Naive thymus-derived CD4-positive, alpha-beta T cell (primary cell): Measurements from ENCODE around the gene C14orf132. TPM values are rescaled to one million over a fixed set of nuclear protein-coding genes. Genes with fewer than 3 reads are reported as not detected.

ENCODE experiments used
- ATAC-seq: fragments of 150-1000 bp; cut with Tn5 transposase; 2 replicates; pipeline ENCODE4 v1.10.0; 2021; ENCODE audit warnings: mild to moderate bottlenecking, moderate library complexity
- CTCF ChIA-PET: fragments of 350-600 bp; sonication (Branson Sonifier 250); formaldehyde crosslinking; loops from one replicate; lab custom pipeline; 2021; ENCODE audit warnings: antibody characterized with exemption; lab: Charles Lee
- POLR2A ChIA-PET: fragments of 350-600 bp; sonication (Branson Sonifier 250); formaldehyde crosslinking; loops from one replicate; lab custom pipeline; 2021; ENCODE audit warnings: antibody characterized with exemption, inconsistent platforms; lab: Charles Lee
- DNase-seq, 9 donors: peaks; one replicate each; pipeline versions ENCODE4 v3.0.0 to v3.0.0-alpha.2; 2020 to 2022; ENCODE audit warnings: mixed read lengths in 1 of 9
- H3K27ac ChIP-seq: one replicate; pipeline ENCODE4 v1.7.0; 2013; ENCODE audit warnings: mild to moderate bottlenecking, low read depth, low read length, moderate library complexity
- H3K27me3 ChIP-seq, 2 donors: one replicate each; pipeline ENCODE4 v1.7.0; 2013; ENCODE audit warnings: low read length in 2 of 2, mild to moderate bottlenecking in 2 of 2, moderate library complexity in 2 of 2; ENCODE audit not compliant: control insufficient read depth in 2 of 2, insufficient read depth in 2 of 2
- H3K36me3 ChIP-seq, 3 experiments: 1 replicate in 2 of 3; 2 replicates in 1 of 3; pipeline ENCODE4 v1.7.0; 2013; ENCODE audit warnings: low read length in 3 of 3, mild to moderate bottlenecking in 3 of 3, moderate library complexity in 1 of 3; ENCODE audit not compliant: insufficient read depth in 3 of 3, control insufficient read depth in 2 of 3
- H3K4me1 ChIP-seq, 2 donors: one replicate each; pipeline ENCODE4 v1.7.0; 2013; ENCODE audit warnings: low read length in 2 of 2, mild to moderate bottlenecking in 2 of 2, moderate library complexity in 1 of 2; ENCODE audit not compliant: control insufficient read depth in 2 of 2, insufficient read depth in 2 of 2
- H3K4me3 ChIP-seq: 2 replicates; pipeline ENCODE4 v1.7.0; 2013; ENCODE audit warnings: mild to moderate bottlenecking, low read length
- H3K9me3 ChIP-seq, 3 experiments: 1 replicate in 2 of 3; 2 replicates in 1 of 3; pipeline ENCODE4 v1.7.0; 2013; ENCODE audit warnings: low read length in 3 of 3; ENCODE audit not compliant: control insufficient read depth in 2 of 3
- H3K27ac Mint-ChIP-seq, 9 donors: one replicate each; pipeline ENCODE4 v1.8.0; 2020 to 2022; ENCODE audit warnings: mixed read lengths in 9 of 9, mild to moderate bottlenecking in 8 of 9, moderate library complexity in 5 of 9, inconsistent platforms in 2 of 9
- H3K27me3 Mint-ChIP-seq, 5 donors: one replicate each; pipeline ENCODE4 v1.8.0; 2021 to 2022; ENCODE audit warnings: mixed read lengths in 5 of 5, mild to moderate bottlenecking in 1 of 5
- H3K36me3 Mint-ChIP-seq, 5 donors: one replicate each; pipeline ENCODE4 v1.8.0; 2020 to 2022; ENCODE audit warnings: mixed read lengths in 5 of 5, mild to moderate bottlenecking in 3 of 5, inconsistent platforms in 1 of 5
- H3K4me1 Mint-ChIP-seq, 7 donors: one replicate each; pipeline ENCODE4 v1.8.0; 2020 to 2022; ENCODE audit warnings: mixed read lengths in 7 of 7, mild to moderate bottlenecking in 3 of 7, inconsistent platforms in 1 of 7
- H3K4me3 Mint-ChIP-seq, 10 donors: one replicate each; pipeline ENCODE4 v1.8.0; 2020 to 2022; ENCODE audit warnings: mild to moderate bottlenecking in 10 of 10, mixed read lengths in 10 of 10, moderate library complexity in 6 of 10, inconsistent platforms in 2 of 10
- H3K9me3 Mint-ChIP-seq, 11 donors: one replicate each; pipeline ENCODE4 v1.8.0; 2020 to 2022; ENCODE audit warnings: mixed read lengths in 11 of 11, mild to moderate bottlenecking in 4 of 11, inconsistent platforms in 1 of 11, moderate library complexity in 1 of 11
- intact Hi-C, 2 donors: fragments of 100-400 bp; cut with micrococcal nuclease; formaldehyde crosslinking; loops; one replicate each; pipeline ENCODE4 v1.15.1; 2023
- polyA plus RNA-seq, 2 donors: library from polyadenylated mRNA; unstranded; fragments of 300-500 nt; fragmentation: Illumina TruSeq; gene quantifications; one replicate each; pipeline ENCODE4 v1.2.3, GENCODE V29; 2021
- total RNA-seq, 6 experiments: library from RNA in 5 of 6; stranded (reverse) in 5 of 6; gene quantifications; 1 replicate in 5 of 6; 2 replicates in 1 of 6; pipeline ENCODE4 v1.2.3 and lab custom pipeline; 2021 to 2026

The C14orf132 gene
- total and polyA plus RNA-seq, 7 experiments from 2014 or later = 0.41 to 22.9 (median 7.2) TPM

DNA sequence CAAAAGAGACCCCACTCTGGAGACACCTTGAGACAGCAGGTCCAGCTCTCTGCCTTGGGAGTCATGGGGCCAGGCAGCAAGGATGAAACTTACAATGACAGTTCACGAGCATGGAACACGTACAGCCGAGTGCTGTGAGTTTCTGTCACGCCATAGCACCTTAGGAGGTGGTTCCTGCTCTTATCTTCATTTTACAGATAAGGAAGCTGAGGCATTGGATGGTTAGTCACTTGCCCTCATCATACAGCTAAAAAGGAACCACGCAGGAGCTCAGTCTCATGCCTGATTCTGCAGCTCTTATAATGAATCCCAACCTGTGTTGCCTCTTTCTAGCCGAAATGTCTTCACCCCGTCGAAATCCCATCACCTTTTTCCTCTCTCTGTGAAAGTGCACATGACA is 39.9 kb downstream of the C14orf132 start:
- no peak overlapping the region for H3K4me3 ChIP-seq
- H3K4me1 ChIP-seq = no peaks in the 10 kb centered on the region
- DNase-seq (no peak), ATAC-seq (no peak)
- no peaks in the 10 kb centered on the region for H3K27me3 ChIP-seq
- ChIA-PET CTCF (no interaction called here), POLR2A (no interaction called here)
- Mint-ChIP-seq H3K36me3 (peaks cover 0 to 13% (median 0%) of the 10 kb centered on the region in 5 donors), H3K27ac (no peak overlapping the region), H3K27me3 (peaks cover 0 to 14% (median 5%) of the 10 kb centered on the region in 5 donors), H3K9me3 (no peaks in the 10 kb centered on the region), H3K4me3 (no peak overlapping the region), H3K4me1 (peaks cover 0 to 9% (median 0%) of the 10 kb centered on the region in 7 donors)
- intact Hi-C loops = no loop called here
- no peak overlapping the region for H3K27ac ChIP-seq
- H3K36me3 ChIP-seq = no peaks in the 10 kb centered on the region
- no peaks in the 10 kb centered on the region for H3K9me3 ChIP-seq

- no peaks in the 10 kb centered on the region for H3K4me1 ChIP-seq
- H3K4me1 Mint-ChIP-seq = peaks cover 0 to 9% (median 0%) of the 10 kb centered on the region in 7 donors
- ChIA-PET POLR2A (no interaction called here), CTCF (no interaction called here)
- peaks cover 0 to 13% (median 5%) of the 10 kb centered on the region in 5 donors for H3K27me3 Mint-ChIP-seq
- peaks cover 0 to 13% (median 0%) of the 10 kb centered on the region in 5 donors for H3K36me3 Mint-ChIP-seq
- H3K36me3 ChIP-seq = no peaks in the 10 kb centered on the region
- H3K9me3 ChIP-seq = no peaks in the 10 kb centered on the region
- intact Hi-C loops = no loop called here
- H3K4me3 Mint-ChIP-seq = no peak overlapping the region
- H3K27me3 ChIP-seq = no peaks in the 10 kb centered on the region
- no peak for ATAC-seq
- H3K27ac Mint-ChIP-seq = no peak overlapping the region
- H3K9me3 Mint-ChIP-seq = no peaks in the 10 kb centered on the region
- H3K27ac ChIP-seq = no peak overlapping the region
- no peak overlapping the region for H3K4me3 ChIP-seq
- no peak for DNase-seq
These were observed 41.4 kb downstream of the C14orf132 start for GRCh38 chr14:96080571-96080970.

DNA sequence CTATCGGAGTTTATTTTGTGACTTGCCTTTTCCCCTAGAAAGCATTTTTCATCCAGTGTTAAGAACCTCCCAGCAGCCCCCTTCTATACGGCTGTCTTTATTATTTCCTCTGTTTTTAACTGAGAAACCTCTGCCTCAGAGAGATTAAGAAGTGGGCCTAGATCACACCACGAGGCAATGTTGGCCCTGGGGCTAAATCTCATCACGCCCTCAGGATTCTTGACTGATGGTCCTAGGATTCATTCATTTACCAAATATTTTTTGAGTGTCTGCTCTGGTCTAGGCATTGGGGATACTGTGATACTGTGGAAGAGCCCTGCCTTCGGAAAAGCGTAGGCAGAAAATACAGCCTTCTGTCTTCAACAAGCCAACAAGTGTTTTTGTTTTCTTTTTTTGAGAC is 42.1 kb downstream of the C14orf132 start:
- no peaks in the 10 kb centered on the region for H3K27me3 ChIP-seq
- Mint-ChIP-seq H3K27me3 (peaks cover 0 to 13% (median 1%) of the 10 kb centered on the region in 5 donors), H3K27ac (no peak overlapping the region), H3K4me1 (peaks cover 0 to 9% (median 0%) of the 10 kb centered on the region in 7 donors), H3K4me3 (no peak overlapping the region), H3K9me3 (no peaks in the 10 kb centered on the region), H3K36me3 (peaks cover 0 to 13% (median 0%) of the 10 kb centered on the region in 5 donors)
- H3K4me3 ChIP-seq = no peak overlapping the region
- ATAC-seq (no peak), DNase-seq (no peak)
- ChIA-PET CTCF (no interaction called here), POLR2A (no interaction called here)
- H3K27ac ChIP-seq = no peak overlapping the region
- H3K4me1 ChIP-seq = no peaks in the 10 kb centered on the region
- intact Hi-C loops = no loop called here
- no peaks in the 10 kb centered on the region for H3K36me3 ChIP-seq
- H3K9me3 ChIP-seq = no peaks in the 10 kb centered on the region

- ATAC-seq = no peak
- no peak for DNase-seq
- Mint-ChIP-seq H3K4me1 (peaks cover 0 to 8% (median 0%) of the 10 kb centered on the region in 7 donors), H3K27me3 (peaks cover 0 to 11% (median 0%) of the 10 kb centered on the region in 5 donors), H3K9me3 (no peaks in the 10 kb centered on the region), H3K4me3 (no peak overlapping the region), H3K36me3 (peaks cover 0 to 17% (median 0%) of the 10 kb centered on the region in 5 donors), H3K27ac (no peak overlapping the region)
- Histone ChIP-seq H3K27ac (no peak overlapping the region), H3K4me1 (no peaks in the 10 kb centered on the region), H3K9me3 (no peaks in the 10 kb centered on the region), H3K27me3 (no peaks in the 10 kb centered on the region), H3K36me3 (no peaks in the 10 kb centered on the region), H3K4me3 (no peak overlapping the region)
- CTCF ChIA-PET = no interaction called here
- POLR2A ChIA-PET = no interaction called here
- intact Hi-C loops = no loop called here
These were observed 42.7 kb downstream of the C14orf132 start for GRCh38 chr14:96081767-96082400.

DNA sequence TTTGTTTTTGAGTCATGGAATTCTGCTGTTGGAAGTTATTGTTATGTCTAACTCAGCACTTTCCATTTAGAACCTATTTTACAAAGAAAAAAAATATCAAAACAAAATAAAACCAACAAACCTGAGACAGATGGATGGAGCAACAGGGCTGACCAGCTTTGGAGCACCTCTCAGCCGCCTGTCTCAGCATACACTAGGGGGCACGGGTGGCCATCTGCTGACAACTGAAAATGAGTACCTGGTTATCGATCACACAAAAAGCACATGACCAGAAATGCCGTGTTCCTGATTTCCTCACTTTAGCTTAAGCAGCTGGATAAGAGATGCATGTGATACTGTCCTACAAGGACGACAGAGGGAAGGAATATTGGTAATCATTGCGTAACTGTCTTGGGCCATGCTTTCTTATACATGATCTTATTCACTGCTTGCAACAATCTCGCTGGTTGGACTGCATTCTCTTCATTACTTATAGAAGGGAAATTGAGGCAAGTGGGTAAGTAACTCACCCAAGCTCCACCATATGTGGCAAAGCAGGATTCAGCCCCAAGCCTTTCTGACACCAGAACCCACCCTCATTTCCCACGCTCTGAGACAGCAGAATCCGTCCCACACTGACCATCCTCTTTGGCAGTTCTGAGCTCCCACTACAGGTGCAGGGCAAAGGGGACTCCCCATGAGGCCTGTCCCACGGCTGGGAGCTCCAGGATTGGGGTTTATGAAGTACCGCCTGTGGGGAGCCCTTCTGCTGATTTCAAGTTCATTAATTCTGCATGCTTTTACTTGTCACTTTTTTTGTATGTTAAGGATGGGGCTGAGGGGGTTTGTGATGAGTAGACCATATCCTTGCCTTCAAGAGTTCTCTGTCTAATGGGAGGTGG is 43.5 kb downstream of the C14orf132 start:
- intact Hi-C loops = no loop called here
- ATAC-seq = no peak
- H3K36me3 ChIP-seq = no peaks in the 10 kb centered on the region
- no peak overlapping the region for H3K4me3 Mint-ChIP-seq
- no peak overlapping the region for H3K27ac ChIP-seq
- no peaks in the 10 kb centered on the region for H3K4me1 ChIP-seq
- peaks cover 0 to 4% (median 0%) of the 10 kb centered on the region in 5 donors for H3K27me3 Mint-ChIP-seq
- peaks cover 0 to 5% (median 0%) of the 10 kb centered on the region in 7 donors for H3K4me1 Mint-ChIP-seq
- no peak overlapping the region for H3K4me3 ChIP-seq
- H3K9me3 ChIP-seq = no peaks in the 10 kb centered on the region
- H3K27ac Mint-ChIP-seq = no peak overlapping the region
- no peaks in the 10 kb centered on the region for H3K27me3 ChIP-seq
- POLR2A ChIA-PET = no interaction called here
- H3K9me3 Mint-ChIP-seq = no peaks in the 10 kb centered on the region
- peaks cover 0 to 24% (median 0%) of the 10 kb centered on the region in 5 donors for H3K36me3 Mint-ChIP-seq
- DNase-seq = no peak
- CTCF ChIA-PET = no interaction called here

- no peaks in the 10 kb centered on the region for H3K9me3 ChIP-seq
- Mint-ChIP-seq H3K27ac (peak overlapping the region in 2 of 9 donors; percentile 4 to 62), H3K27me3 (no peaks in the 10 kb centered on the region), H3K9me3 (no peaks in the 10 kb centered on the region), H3K36me3 (peaks cover 0 to 24% (median 0%) of the 10 kb centered on the region in 5 donors), H3K4me3 (no peak overlapping the region), H3K4me1 (peaks cover 0 to 3% (median 0%) of the 10 kb centered on the region in 7 donors)
- intact Hi-C loops = no loop called here
- ATAC-seq (no peak), DNase-seq (no peak)
- H3K4me3 ChIP-seq = no peak overlapping the region
- no peaks in the 10 kb centered on the region for H3K36me3 ChIP-seq
- H3K27me3 ChIP-seq = no peaks in the 10 kb centered on the region
- ChIA-PET POLR2A (no interaction called here), CTCF (no interaction called here)
- no peak overlapping the region for H3K27ac ChIP-seq
- no peaks in the 10 kb centered on the region for H3K4me1 ChIP-seq
These were observed 44.6 kb downstream of the C14orf132 start for GRCh38 chr14:96083667-96084320.
